Stimulated activated CD8-positive, alpha-beta memory T cell treated with anti-CD3 and anti-CD28 coated beads, Interleukin-4, amount 100 ng/mL, for 4 hours (primary cell): ENCODE results near the gene FUZ.

Source experiments
- DNase-seq, 2 donors: peaks; one replicate each; pipeline ENCODE4 v3.0.0-alpha.2; 2020; ENCODE audit warnings: low read depth in 2 of 2, low spot score in 1 of 2

The FUZ gene

DNA sequence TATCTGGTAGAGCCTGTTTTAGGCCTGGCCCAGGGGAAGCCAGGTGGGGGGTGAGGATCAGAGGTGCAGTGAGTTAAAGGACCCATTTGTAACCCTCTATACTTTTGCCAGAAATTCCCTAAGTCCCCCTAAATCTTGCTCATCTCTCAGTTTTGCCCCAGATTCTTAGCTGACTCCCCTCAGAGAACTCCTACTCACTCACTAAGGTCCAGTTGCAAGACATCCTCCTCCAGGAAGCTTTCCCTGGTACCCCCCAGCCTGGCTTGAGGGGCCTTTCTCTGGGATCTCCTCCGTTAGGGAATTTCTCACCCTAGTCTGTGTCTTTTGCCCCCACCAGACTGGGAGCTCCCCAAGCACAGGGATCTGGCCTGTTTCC, 51.9 kb downstream of the FUZ start:
- no peak for DNase-seq

DNA sequence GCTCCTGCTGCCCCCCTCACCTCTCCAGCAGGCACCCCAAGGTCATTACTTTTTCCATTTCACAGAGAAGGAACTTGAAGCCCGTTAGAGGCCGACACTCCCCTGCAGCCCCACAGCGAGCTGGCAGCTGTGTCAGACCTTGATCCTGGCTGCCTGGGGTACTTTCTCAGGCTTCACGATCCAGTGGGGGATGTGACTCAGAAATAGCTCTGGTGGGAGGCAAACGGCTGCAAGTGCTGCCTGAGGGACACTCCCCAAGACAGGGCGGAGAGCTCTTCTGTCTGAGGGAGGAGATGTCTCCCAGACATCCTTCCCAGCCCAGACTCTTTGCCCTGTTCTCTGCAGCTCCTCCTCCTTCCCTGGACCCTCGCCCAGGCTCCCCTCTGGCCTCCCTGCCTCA, 54.8 kb downstream of the FUZ start:
- DNase-seq: no peak
